ENCODE data around the gene SAP30BP.
A peak's percentile ranks its signal among the peaks of the same experiment; 100 is the strongest.

The SAP30BP gene

DNA sequence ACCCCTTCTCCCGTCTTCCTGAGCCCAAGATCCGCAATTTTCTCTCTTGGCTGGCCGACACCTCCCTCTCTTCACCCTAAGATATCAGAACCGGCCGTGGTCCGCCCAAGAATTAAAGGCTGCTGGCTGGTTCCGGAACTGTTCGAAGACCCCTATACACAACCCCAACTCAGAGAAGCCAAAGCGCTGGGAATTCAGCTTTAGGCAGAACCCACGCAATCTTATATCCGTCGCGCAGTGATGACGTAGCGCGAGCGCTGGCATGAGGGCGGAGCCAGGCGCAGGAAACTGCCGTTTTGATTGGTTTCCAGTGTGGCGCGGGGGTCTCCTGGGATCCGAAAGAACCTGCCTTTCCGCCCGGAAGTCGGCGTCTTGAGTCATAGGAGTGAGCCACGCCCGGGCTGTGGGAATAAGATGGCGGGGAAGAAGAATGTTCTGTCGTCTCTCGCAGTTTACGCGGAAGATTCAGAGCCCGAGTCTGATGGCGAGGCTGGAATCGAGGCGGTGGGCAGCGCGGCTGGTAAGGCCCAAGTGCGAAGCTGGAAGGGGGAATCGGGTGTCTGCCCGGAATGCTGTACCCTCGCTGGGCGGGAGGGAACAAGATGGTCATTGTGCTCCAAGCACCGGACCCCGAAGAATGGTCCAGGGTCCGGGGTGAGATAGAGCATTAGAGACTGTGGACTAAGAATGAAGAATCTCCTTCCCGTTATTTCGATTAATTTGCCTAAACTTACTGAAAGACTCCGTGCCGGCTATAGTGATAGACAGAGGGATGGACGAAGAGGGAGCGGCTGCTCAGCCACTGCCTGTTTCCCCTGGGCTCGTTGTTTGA lies at the start of gene SAP30BP, which contains the start of gene RECQL5:
Gene SAP30BP, plus strand, starts transcription at position 380 of the 832 bp plus-strand sequence. Its CDS starts 35 bp downstream, at position 415.
Gene RECQL5, minus strand, starts transcription at position 196 of the 832 bp plus-strand sequence. CDS start 597 bp downstream, outside the sequence.
- peak; percentile 98 for DNase-seq

DNA sequence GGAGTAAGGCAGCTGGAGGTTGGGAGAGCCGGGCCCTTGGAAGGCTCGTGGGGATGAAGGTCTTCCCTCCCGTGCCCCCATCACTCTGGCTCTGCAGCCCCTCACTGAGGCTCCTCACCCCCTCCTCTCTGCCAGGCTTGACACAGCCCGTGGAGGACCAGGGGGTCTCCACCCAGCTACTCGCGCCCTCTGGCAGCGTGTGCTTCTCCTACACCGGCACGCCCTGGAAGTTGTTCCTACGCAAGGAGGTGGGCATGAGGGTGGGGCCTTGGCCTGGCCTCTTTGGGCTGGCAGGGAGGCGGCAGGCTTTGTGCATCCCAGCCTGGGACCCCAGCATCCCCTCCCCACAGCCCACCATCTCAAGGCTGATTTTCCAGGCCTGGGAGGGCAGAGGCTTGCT lies 49.5 kb upstream of the SAP30BP start:
- no peak for DNase-seq

DNA sequence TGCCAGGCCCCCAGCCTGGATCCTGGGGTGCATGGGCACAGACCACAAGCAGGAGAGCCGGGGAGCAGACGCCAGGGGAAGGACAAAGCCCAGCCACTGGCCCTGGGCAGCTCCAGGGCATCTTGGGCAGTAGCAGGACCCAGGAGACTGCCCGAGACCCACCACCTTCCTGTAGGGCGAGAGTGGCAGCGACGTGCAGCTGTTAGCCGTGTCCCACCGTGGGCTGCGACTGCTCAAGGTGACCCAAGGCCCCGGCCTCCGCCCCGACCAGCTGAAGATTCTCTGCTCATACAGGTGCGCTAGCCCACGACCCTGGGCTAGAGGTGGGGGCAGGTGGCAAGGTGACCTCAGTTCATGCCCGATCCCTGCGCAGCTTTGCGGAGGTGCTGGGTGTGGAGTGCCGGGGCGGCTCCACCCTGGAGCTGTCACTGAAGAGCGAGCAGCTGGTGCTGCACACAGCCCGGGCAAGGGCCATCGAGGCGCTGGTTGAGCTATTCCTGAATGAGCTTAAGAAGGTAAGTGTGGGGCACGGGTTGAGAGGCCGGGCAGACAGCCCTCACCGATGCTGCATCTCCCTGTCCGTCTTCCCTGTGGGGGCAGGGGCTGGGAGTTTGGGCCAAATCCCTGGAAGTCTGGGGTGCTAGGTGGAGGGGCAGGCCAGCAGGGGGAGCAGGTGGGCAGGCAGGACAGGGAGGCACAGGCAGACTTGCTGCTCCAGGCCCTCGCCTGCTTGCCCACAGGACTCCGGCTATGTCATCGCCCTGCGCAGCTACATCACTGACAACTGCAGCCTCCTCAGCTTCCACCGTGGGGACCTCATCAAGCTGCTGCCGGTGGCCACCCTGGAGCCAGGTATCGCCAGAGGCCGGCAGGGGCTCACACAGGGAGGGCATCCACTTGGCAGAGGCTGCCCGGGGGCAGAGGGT lies 47.4 kb upstream of the SAP30BP start:
- no peak for DNase-seq

DNA sequence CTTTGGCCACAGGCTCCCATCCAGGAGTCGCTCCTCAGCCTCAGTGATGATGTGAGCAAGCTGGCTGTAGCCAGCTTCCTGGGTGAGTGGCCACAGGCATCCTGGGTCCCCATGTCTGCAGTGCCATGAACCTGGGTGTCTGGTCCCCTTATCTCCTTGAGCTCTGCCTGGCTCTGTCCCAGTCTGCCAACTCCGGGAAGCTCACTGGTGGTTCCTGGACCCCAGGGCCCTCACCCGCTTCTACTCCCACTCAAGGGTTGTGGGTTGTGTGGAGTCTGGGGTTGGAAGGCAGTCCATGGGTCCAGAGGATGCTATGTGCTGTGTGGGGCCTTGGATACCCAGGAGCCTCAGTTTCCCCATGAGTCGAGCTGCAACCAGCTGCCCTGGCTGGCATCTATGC lies 45.6 kb upstream of the SAP30BP start:
- no peak for DNase-seq

DNA sequence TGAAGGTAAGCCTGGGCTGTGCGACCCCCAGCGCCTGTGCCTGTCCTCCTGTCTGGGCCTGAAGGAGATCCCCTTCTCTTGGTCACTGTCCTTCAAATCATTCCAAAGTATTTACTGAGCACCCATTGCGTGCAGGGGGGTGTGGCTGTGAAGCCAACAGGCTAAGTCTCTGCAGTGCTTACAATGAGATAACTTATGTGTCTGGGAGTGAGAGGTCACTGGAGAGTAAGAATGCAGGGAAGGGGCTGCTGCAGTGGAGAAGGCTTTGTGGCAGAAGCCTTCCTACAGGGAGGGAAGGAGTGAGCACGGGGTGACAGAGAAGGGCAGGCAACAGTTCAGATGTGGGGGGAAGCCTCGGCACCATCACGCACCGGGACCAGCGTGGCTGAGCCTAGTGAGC lies 45.1 kb upstream of the SAP30BP start:
- no peak for DNase-seq

DNA sequence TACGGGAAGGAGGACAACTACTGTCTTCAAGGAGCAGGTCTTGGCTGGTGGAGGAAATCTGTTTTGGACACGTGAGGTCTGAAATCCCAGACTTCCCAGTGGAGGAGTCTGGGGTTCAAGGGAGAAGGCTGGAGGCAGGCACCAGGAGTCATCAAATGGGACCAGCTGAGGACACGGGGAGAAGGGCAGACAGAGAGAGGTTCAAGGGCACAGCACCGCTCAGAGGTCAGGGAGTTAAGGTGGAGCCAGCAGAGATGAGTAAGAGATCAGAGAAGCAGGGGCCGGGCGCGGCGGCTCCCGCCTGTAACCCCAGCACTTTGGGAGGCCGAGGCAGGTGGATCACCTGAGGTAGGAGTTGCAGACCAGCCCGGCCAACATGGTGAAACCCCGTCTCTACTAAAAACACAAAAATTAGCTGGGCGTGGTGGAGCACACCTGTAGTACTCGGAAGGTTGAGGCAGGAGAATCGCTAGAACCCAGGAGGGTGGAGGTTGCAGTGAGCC lies 44.3 kb upstream of the SAP30BP start:
- DNase-seq: no peak

DNA sequence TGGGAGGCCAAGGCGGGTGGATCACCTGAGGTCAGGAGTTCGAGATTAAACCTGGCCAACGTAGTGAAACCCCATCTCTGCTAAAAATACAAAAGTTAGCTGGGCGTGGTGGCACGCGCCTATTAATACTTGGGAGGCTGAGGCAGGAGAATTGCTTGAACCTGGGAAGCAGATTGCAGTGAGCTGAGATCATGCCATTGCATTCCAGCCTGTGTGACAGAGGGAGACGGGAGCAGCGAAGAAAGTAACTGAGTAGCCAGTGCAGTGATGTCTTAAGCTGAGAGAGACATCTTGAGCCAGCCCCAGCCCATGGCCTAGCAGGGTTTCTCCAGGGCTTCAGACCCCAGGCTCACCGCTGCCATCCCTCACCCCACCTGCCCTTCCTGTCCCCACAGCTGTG lies 43.8 kb upstream of the SAP30BP start:
- no peak for DNase-seq

DNA sequence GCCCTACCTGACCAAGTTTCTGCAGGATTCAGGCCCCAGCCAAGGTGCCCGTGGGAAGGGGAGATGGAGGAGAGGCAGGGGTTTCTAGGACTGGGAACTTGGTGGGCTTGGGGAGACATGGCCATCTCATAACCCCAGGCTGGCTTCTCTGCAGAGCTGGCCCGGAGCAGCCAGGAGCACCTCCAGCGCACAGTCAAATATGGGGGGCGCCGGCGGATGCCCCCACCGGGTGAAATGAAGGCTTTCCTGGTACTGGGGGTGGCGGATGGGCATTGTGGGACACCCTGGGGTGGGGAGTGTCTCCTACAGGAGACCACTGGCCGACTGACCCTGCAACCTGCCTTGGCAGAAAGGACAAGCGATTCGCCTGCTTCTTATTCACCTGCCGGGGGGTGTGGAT lies 43.1 kb upstream of the SAP30BP start:
- no peak for DNase-seq

DNA sequence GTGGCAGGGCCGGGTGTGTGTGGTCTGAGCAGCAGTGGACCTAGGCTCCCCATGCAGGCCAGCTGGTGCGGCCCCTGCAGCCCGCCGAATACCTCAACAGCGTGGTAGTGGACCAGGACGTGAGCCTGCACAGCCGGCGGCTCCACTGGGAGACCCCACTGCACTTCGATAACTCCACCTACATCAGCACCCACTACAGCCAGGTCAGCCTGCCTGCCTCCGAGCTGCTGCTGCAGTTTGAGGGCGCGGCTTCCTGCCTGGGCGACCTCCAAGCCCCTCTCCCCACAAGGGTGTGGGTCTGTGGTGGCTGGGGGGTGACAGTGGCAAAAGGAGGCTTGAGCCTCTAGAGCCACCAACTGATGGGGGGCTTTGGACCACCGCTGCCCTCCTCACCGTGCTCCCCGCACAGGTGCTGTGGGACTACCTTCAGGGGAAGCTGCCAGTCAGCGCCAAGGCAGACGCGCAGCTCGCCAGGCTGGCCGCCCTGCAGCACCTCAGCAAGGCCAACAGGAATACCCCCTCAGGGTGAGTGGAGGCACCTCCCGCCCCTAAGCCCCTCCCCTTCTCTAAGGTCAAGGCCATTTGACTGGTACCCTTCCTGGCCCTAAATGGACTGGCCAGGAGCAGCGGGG lies 42.3 kb upstream of the SAP30BP start:
- DNase-seq: no peak

DNA sequence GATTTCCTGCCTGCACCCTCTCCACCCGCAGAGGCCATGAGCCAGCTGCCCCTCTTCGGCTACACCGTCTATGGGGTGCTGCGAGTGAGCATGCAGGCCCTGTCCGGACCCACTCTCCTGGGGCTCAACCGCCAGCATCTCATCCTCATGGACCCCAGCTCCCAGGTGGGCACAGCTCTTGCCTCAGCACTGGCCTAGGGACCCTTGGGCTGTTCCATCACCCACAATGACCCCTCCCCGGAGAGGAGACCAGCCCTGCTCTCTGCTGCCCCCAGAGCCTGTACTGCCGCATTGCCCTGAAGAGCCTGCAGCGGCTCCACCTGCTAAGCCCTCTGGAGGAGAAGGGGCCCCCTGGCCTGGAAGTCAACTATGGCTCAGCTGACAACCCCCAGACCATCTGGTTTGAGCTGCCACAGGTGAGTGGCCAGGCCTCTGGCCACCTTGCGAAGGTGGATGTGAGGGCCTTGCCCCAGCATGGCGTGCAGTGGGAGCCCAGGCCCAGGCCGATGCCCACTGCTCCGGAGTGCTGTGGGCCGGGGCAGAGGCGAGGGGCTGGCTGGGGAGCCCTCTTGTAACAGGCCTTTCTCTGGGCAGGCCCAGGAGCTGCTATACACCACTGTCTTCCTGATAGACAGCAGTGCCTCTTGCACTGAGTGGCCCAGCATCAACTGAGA lies 41.2 kb upstream of the SAP30BP start:
- no peak for DNase-seq

DNA sequence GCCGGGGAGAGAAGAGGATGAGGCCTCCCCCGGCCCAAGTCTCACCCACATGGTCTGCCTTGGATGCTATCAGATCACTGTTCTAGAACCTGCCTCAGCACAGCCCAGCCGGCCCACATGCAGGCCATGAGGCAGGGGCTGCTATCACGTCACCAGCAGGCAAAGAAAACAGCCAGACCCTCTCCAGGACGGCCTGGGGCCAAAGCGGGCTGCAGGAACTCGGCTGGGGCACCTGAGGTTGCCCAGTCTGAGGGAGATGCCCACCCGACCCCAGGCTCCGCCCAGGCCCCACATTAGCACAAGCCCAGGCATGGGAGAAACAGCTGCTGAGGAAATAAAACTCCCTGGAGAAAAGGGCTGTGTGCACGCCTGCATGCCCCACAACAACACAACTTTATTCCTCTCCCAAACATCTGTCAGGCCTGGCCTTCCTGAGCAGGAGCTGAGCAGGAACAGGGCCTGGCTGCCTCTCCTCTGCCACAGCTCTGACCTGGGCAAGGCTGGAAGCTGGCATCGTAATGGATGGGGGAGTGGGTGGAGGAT lies 40.6 kb upstream of the SAP30BP start:
- no peak for DNase-seq

DNA sequence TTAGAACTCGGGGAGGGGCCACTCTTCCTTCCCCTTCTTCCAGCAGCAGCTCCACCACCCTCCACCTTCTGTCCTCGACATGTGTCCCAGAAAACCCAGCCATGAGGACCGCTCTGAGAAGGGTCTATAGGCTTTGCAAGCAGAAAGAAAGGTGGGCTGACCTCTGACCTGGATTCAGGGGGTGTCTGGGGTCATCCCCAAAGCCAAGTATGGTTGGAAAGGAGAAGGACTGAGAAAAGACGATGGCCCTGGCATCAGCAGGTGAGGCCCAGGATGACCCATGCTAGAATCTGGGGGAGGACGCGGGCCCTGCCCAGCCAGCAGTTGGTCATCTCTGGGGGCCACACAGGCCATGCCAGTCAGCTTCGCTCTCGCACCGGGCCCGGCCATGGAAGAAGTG lies 40.0 kb upstream of the SAP30BP start:
- DNase-seq: no peak

DNA sequence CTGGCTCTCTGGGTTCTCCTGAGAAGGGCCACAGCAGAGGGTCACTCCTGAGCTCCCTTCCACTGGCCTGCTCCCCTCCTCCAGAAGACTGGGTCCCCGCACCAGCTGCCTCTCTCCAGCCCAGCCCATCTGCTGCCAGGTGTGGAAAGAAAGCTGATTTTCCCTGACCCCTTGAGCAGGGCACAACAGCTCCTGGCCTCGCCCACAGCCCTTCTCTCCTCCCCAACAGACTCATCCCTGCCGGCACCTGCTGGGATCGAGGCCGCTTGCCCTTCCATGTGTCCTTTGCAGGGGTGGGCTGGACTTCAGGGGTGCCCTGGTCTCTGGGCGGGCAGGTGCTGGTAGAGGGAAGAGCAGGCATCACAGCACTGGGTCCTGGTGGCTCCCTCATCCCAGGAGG lies 38.7 kb upstream of the SAP30BP start:
- DNase-seq: no peak

DNA sequence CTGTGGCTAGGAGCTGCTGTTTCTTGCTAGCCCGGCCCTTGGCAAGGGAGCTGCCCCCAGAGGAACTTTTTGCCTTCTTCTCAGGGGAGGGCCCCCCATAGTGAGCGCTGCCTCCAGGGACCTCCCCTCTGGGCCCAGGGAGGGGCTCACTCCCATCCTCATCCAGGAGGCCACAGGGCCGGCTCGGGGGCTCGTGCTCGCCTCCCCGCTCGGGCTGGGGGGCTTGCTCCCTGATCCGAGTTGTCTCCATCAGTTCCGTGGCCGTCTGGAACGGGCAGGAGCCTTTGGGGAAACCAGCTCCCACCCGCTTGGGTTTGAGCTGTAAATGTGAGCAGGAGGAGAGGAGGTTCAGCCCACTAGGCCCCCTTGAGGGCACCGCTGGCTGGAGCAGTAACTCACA lies 38.0 kb upstream of the SAP30BP start:
- DNase-seq: no peak

DNA sequence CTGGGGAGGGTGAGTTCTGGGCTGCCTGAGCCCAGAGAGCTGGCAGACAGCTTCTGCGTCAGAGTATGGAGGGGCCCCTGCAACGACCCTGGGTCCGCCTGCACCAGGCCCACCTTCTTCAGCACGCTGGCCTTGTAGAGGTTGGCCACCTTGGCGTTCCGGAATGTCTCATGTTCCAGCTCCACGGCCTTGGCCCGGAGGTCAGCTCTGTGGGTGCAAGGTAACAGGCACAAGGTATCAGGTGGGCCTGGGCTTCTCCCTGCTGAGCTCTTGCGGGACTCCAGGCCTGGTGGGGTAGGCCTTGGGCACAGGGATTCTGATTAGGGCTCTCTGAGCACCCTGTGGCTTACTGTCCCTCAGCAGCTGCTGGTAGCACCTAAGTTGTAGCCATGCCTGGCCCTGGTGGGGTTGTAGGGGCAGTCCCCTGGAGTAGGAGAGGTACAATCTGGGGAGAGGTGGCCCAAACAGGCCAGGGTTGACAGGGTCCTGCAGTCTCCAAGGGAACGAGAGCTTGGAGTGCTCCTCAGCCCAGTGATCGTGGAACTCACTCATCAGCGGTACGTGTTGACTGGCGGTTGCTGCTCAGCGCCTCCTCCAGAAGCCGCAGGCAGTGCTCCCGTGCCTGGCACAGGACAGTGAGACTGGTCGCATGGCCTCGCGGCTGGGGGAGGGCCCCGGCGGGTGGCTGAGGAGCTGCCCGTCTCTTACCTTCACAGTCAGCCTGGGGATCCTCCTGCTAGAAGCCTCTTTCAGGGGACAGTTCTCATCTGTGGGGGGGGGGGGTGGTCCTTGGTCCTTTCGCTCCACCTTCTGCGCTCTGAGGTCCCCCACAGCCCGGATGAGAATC lies 36.8 kb upstream of the SAP30BP start:
- DNase-seq: no peak

DNA sequence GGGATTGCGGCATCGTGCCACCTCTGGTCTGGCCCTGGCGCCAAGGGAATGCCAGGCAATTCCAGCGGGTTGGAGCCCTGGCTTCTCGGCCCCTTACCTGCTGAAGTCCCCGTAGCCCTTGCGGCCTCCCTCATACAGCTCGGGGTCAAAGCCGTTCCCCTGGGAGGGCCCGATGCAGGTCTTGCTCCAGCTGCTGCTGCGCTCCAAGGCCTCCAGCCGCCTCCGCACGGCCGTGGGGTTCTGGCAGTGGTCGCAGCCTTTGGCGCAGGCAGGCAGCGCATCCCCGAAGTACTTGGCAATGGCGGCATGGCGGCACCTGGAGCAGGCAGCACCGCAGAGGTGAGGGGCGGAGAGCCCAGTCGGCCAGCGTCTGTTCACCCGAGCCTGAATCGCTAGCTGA lies 35.8 kb upstream of the SAP30BP start:
- DNase-seq: no peak

DNA sequence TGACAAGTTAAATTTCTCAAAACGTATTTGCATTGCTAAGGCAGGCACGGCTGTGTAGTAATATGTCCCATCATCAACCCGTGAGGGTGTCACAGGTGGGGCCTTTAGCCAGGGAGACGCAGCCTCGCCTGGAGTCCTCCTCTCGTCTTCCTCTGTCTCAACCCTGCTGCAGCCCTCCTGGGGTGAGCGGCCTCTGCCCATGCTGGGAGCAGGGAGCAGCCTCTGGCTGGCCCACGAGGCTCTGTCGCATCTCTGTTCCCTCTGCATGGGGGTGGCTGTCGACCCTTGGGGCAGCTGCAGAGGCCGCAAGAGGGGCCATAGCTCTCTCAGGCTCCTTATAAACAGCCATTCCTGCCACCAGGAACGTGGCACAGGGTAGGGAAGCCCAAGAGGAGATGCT lies 34.7 kb upstream of the SAP30BP start:
- no peak for DNase-seq

DNA sequence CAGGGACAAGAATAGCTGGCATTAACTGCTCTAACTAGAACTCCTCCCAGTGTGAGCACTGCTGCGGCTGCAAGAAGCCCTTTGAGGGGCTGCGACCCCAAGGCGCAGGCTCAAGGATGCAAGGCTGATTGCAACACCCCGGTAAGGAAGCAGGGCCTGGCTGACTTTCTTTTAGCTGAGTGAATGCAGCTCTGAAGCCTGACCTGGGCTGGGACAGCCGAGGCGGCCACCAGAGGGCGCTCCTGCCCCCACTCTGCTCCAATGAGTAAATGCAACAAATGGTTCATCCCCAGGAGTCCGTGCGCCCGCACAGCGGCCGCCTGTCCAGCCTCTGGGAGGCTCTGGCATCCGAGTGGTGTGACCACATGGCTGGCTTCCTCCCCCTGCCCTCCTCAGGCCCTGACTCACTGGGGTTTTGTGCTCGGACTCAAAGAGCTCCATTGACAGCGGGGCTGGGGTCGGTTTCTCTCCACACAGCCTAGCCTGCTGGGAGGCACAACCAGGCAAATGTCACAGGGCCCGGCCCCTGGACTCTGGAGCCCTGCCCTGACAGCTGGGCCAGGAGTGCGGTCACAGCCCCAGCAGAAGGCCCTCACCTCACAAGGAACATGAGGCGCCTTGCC lies 34.2 kb upstream of the SAP30BP start, which contains the start of gene SMIM5:
Gene SMIM5, plus strand, starts transcription at position 572 of the 623 bp plus-strand sequence. CDS start 6,768 bp downstream, outside the sequence.
- peak; percentile 6 for DNase-seq

DNA sequence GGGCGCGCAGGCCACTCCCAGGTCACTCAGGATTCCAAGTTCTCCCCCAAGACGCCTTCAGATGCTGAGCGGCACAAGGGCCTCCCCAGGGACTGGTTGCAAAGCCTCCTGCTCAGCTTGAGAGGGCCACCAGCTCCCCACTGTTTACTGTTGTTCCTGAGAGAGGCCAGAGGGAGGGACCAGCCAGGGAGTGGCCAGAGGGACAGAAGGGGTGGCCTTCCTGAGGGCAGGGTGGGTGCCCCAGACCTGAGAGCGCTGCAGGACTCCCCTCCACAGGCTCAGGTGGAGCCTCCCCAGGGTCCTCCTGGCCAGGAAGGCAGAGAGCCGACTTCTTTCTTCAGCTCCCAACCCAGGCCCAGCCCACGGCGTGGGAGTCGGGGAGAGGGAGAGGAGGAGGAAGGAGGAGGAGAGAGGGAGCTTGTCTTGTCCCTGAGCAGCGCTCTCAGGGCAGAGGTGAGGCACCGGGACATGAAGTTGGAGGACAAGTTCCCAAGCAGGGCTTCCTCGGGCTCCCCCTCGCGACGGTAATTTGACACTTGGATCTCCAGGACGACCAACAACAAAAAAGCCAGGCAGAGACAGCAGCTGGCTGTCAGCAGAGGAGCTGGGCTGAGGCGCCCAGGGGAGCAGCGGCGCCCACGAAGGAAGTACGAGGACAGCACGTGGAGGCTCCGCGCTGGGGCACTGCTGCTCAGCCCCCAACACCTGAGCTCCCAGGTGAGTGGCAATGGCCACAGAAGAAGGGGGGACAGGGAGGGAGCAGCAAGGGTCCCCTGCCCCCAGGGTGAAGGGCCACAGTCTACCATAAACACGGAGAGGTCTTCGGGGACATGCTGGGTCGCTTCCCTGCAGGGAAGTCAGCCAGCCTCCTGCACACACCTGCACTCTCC lies 33.4 kb upstream of the SAP30BP start:
- DNase-seq: peak; percentile 47

DNA sequence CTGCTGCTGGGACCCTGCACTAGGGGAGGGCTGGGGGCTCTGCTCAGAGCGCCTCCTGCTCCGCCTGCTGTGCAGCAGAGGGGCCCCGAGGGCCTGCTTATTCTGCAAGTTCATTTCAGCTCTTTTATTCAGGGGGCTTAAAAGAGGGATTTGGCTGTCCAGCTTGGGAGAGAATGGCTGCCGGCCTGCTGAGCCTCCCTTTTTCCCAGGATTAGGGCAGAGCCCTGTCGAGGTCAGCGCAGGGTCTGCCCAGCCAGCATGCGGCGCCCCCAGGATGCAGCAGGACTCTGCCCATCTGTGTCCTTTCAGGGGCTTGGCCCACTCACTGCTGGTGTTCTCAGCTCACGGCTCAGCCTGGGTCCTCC lies 32.8 kb upstream of the SAP30BP start:
- no peak for DNase-seq

Data from NCI-H2227 treated with DMSO at 0.1 percent for 48 hours (cell line).